GM23248 (cell line): ENCODE data around the gene TMC8.

Experiments
- EZH2 ChIP-seq: fragments of 200-600 bp; sonication (generic); IDR thresholded peaks from 2 replicates; pipeline ENCODE4 v1.6.1; 2018; ENCODE audit warnings: antibody characterized with exemption, mild to moderate bottlenecking; ENCODE audit not compliant: insufficient read depth, poor library complexity, severe bottlenecking
- EZH2phosphoT487 ChIP-seq: fragments of 200-600 bp; sonication (generic); IDR thresholded peaks from 2 replicates; pipeline ENCODE4 v1.6.1; 2018; ENCODE audit warnings: antibody characterized with exemption, moderate library complexity, mild to moderate bottlenecking, low read depth; ENCODE audit not compliant: insufficient read depth

GRCh38 chr17:78096093-78096492, 34.5 kb upstream of the TMC8 start:
- TF ChIP-seq EZH2, result no peak
- TF ChIP-seq EZH2phosphoT487, result no peak
